H1 (cell line): ENCODE results near the gene OSBPL3. TPM values are rescaled to one million over a fixed set of nuclear protein-coding genes. Genes with fewer than 3 reads are reported as not detected.

ENCODE experiments used
- ATF2 ChIP-seq: IDR thresholded peaks from 2 replicates; pipeline ENCODE4 v1.6.1; 2012; ENCODE audit warnings: low read length, inconsistent platforms
- GABPA ChIP-seq: IDR thresholded peaks from 2 replicates; pipeline ENCODE4 v1.6.1; 2011; ENCODE audit warnings: mild to moderate bottlenecking, low read length, moderate library complexity, borderline replicate concordance; ENCODE audit not compliant: insufficient read depth
- polyA plus RNA-seq, 7 experiments: library from polyadenylated mRNA; depleted of rRNA in 3 of 7; stranded (reverse) in 5 of 7; unstranded in 2 of 7; fragments of >200 nt in 5 of 7; fragments of 200-250 nt in 2 of 7; gene quantifications; 1 replicate in 5 of 7; 2 replicates in 1 of 7; 4 replicates in 1 of 7; pipeline versions ENCODE4 v1.2.1 to v1.2.3, GENCODE V29; 2011 to 2013; ENCODE audit warnings: missing spikeins in 2 of 7, mixed read lengths in 2 of 7
- total RNA-seq: library from RNA; stranded (reverse); fragmentation: NEBNext Ultra II Directional; extraction: Animal tissue kit (Norgen Biotek cat#: 25700); gene quantifications from 2 replicates; pipeline ENCODE4 v1.2.1, GENCODE V29; 2021

The OSBPL3 gene
- total and polyA plus RNA-seq, 2 of the 8 experiments (the other 6 are each of a cell fraction or from before 2014, with no cell fraction given): 2.8 to 13.9 TPM

- TF ChIP-seq ATF2: no peak
- no peak for TF ChIP-seq GABPA
Measured at GRCh38 chr7:24762771-24763170, 217.2 kb downstream of the OSBPL3 start (continued).
